Fibroblast of skin of left biceps (primary cell): Measurements from ENCODE around the gene C8G.

Source experiments
- DNase-seq, 2 experiments: peaks; one replicate each; pipeline ENCODE4 v3.0.0-alpha.2; 2013; ENCODE audit warnings: low read depth in 2 of 2

The C8G gene

DNA sequence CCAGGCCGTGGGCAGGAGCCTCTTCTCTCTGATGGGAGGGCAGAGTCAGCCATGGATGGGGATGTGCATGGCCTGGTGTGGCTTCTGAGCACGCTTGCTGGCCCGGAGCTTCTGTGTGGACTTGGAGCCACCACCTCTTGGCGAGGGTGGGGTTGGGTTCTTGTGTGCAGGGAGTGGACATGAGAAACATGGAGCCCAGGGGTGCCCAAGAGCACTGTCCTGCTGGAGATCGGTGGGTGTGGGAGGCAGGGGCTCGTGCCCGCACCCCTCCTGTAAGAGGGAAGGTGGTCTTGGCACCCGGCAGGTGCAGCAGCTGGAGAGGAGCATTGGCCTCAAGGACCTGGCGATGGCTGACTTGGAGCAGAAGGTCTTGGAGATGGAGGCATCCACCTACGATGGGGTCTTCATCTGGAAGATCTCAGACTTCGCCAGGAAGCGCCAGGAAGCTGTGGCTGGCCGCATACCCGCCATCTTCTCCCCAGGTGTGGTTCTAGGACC, 24.3 kb upstream of the C8G start:
- DNase-seq, result no peak

DNA sequence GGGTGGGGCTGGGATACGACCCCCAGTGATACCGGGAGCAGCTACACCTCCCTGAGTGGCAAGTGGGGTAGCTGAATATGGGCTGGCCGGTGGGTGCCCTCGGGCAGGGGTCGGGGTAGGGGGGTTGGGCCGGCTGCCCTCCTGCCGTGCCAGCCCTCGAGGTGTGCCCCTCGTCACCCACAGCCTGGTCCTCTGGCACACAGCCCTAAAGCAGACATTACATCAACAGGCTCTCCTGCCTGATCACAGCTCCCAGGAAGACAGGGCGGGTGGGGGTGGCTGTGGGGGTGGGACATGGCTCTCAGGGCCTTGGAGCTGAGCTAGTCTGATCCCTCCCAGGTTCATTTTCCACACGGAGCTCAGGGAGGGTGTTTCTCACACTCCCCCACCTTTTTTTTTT, 23.7 kb upstream of the C8G start:
- DNase-seq, result no peak

DNA sequence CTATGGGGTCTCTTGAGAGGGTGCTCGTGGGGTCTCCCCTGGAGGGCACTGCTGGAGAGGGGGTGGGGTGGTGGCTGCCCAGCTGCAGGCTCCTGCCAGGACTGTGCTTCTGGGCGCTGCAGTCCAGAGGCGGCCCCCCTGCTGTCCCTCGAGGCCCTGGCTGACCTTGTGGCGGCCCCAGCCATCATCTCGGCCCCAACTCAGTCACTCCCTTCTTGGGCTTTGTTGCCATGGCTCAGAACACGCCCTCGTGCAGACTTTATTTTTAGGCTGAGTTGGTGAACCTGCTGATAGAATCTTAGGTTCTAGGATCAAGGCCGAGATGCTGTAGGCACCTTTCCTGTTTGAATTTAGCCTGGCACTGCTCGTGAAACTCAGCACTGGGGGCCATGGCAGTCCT, 23.3 kb upstream of the C8G start:
- no peak for DNase-seq

DNA sequence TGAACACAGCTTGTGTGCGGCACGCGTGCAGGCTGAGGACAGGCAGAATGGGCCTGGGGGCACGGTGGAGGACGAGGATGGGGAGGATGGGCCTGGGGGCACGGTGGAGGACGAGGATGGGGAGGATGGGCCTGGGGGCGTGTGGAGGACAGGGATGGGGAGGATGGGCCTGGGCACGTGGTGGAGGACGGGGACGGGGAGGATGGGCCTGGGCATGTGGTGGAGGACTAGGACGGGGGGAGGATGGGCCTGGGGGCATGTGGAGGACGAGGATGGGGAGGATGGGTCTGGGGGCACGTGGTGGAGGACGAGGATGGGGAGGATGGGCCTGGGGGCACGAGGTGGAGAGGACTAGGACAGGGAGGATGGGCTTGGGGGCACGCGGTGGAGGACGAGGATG, 22.5 kb upstream of the C8G start:
- DNase-seq, result no peak

DNA sequence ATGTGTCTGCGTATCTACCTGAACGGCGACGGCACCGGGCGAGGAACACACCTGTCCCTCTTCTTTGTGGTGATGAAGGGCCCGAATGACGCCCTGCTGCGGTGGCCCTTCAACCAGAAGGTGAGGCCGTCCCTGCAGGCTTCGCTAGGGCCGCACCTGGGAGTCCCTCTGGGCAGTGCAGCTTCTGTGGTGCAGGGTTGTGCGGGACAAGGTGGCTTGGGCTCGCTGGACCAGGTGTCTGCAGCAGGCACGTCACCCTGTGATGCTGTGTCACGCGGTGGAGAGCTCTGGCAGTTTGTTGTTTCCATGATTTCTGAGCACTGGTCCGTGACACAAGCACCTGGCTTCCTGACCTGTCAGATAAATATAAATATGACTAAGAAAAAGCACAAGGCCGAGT, 21.2 kb upstream of the C8G start:
- DNase-seq, result no peak

DNA sequence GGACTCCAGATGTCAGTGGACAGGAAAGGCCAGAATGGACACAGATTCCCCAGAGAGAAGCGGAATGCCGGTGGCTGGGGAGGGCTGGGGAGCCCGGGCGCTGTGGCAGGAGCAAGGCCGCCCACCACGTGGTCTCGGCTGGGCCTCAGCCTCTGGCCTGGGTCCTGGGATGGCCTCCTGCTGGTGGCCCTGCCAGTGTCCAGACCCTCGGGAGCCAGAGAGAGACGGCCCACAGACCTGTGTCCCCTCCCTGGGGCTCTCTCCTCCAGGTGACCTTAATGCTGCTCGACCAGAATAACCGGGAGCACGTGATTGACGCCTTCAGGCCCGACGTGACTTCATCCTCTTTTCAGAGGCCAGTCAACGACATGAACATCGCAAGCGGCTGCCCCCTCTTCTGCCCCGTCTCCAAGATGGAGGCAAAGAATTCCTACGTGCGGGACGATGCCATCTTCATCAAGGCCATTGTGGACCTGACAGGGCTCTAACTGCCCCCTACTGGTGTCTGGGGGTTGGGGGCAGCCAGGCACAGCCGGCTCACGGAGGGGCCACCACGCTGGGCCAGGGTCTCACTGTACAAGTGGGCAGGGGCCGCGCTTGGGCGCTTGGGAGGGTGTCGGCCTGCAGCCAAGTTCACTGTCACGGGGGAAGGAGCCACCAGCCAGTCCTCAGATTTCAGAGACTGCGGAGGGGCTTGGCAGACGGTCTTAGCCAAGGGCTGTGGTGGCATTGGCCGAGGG, 19.5 kb upstream of the C8G start:
- no peak for DNase-seq

DNA sequence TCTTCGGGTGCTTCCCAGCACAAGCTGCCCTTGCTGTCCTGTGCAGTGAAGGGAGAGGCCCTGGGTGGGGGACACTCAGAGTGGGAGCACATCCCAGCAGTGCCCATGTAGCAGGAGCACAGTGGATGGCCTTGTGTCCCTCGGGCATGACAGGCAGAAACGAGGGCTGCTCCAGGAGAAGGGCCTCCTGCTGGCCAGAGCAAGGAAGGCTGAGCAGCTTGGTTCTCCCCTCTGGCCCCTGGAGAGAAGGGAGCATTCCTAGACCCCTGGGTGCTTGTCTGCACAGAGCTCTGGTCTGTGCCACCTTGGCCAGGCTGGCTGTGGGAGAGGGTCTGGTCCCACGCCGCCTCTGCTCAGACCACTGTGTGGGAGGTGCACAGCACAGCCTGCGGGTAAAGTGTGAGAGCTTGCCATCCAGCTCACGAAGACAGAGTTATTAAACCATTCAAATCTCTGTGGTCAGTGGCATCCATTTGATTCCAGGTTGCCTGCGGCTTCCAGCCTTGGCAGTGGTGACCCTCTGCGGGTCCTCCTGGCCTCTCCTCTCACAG, 18.8 kb upstream of the C8G start:
- DNase-seq, result no peak

DNA sequence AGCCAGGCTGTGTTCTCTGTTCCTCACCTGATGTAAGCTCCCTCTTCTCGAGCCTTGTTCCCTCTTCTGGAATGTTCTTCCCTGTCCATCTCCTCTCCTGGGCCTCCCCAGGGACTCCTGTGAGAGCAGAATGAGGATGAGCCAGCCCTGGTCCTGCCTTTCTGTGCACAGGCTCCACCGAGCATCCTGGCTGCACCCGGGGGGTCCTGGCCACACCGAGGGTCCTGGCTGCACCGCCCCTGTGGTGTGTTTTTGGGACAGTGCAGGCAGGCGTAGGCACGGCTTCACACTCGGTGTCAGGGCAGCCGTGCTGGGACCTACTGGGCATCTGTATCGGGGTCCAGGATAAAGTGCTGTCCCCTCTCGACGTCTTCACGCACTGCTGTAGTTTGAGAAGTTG, 18.3 kb upstream of the C8G start:
- no peak for DNase-seq

DNA sequence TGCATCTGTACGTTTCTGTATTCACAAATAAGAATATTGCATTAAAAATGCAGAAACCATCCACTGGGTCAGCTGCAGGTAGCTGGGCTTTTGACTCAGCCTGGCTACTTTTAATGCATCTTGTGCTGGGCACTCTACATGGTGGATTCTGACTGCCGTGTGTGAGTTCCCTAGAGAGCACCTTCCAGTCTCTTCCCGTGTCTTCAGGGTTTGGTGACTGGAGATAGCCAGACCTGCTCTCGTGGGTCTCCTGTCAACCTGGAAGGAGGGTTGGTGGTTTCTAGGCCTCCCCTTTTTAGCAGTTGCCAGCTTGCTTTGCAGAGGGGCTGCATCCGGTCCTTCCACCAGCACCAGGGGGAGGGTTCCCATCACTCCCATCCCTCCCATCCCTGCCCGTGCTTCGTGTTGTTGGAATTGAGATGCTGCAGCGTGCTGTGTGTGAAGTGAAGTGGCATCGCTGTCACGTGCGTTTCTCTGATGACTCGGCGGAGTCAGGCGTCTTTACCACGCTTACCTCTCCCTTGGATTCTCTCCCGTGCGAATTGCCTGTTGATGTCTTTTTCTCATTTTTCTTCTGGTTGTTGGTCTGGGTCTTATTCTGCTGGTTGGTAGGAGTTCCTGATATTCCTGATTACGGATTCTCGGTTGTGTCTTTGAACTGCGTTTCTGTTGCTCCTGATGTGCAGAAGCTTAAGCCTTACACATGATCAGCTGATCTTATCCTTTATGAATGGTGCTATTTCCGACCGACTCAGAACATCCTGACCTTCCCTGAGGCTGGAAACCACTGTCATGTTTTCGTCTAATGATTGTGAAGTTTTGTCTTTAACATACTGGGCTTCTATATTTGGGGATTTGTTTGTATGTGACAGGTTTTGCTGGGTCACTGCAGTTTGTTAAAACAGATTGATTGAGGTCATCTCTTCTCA, 17.4 kb upstream of the C8G start:
- no peak for DNase-seq

DNA sequence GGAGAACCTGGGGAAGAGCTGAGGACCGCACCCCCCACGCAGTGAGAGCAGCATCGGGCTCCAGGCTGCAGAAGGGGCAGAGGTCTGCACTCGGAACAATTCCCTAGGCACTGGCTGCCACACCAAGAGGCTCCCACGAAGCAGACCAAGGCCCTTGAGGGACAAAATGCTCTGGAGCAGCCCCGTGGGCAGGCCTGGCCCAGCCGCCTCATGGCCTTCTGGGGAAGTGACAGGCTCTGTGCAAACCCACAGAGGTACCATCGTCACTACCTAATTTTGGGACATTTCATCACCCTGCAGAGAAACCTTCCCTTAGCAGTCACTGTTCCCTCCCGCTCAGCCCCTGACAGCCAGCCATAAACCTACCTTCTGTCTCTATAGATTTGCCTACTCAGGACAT, 16.5 kb upstream of the C8G start:
- DNase-seq, result no peak

DNA sequence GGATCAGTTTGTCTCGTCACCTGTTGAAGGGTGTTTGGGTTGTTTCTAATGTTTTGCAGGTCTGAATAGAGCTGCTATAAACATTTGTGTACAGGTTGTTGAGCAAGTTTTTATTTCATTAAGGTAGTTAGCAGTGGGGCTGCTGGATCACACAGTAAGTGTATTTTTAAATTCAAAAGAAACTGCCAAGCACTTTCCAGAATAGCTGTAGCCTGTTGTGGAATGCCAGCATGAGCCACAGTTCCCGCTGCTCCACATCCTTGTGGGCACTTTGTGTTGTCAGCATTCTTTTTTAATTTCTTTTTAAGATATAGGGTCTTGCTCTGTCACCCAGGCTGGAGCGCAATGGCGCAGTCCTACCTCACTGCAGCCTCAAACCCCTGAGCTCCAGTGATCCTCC, 15.0 kb upstream of the C8G start:
- no peak for DNase-seq

DNA sequence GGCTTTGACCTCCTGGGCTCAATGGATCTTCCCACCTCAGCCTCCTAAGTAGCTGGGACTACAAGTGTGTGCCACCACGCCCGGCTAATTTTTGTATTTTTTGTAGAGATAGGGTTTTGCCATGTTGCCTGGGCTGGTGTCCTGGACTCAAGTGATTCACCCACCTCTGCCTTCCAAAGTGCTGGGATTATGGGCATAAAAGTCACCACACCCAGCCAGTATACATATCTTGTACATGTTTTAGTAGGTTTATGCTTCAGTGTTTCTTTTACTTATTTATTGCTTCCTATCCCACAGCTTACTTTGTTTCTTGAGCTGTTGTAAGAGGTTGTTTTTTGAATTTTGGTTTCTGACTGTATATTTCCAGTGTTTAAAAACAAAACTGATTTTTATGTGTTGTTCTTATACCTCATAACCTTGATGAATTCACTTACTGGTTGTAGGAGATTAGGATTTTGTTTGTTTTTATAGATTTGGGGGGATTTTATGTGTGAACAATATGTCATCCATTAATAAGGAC, 13.4 kb upstream of the C8G start:
- no peak for DNase-seq

DNA sequence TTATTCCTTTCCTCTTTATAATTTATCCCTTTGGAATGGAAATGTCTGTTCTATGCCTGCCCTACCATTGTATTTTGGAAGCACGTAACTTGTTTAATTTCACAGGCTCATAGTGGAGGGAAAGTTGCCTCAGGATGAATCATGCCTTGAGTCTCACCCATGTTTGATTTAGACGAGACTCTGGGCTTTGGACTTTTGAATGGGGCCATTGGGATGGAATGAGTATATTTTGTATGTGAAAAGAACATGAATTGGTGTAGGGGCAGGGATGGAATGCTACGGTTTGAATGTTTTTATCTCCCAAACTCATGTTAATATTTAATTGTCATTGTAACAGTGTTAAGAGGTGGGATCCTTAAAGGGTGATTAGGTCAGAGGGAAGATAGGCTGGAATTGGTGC, 10.8 kb upstream of the C8G start:
- DNase-seq, result no peak

DNA sequence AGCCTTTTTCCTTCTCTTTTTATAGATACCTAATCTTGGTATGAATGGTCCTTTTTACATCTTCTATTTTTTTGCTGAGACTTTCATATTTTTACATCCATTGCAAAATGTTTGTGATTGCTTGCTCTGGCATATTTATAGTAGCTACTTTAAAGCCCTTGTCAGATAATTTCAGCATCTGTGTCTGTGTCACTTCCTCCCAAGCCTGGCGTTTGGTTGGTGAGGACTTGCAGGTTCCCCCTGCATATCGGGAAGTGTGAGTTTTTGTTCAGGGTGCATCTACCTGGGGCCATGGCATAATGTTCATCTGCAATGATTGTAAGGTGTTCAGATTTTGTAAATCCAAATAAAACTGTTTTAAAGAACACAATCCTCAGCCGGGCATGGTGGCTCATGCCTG, 9.4 kb upstream of the C8G start:
- DNase-seq, result no peak

DNA sequence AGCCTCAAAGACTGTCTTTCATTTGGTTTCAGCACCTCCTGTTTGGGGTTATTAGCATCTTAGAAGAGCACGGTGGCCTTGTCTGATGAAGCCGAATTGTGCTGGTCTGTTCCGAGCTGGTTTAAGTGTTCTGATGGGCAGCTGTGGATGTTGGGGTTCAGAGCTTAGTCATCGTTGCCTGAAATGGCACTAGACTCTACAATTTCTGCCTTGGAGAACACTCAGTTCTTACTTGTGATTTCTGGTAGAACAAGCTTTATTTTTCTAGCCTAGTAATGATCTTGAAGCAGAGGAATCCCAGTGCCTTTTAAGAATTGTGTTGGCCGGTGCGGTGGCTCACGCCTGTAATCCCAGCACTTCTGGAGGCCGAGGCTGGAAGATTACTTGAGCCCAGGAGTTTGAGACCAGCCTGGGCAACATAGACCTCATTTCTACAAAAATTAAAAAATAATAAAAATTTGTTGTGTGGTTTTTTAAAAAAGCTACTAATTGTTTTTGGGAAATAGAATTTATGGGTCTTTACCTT, 8.3 kb upstream of the C8G start:
- DNase-seq, result no peak

DNA sequence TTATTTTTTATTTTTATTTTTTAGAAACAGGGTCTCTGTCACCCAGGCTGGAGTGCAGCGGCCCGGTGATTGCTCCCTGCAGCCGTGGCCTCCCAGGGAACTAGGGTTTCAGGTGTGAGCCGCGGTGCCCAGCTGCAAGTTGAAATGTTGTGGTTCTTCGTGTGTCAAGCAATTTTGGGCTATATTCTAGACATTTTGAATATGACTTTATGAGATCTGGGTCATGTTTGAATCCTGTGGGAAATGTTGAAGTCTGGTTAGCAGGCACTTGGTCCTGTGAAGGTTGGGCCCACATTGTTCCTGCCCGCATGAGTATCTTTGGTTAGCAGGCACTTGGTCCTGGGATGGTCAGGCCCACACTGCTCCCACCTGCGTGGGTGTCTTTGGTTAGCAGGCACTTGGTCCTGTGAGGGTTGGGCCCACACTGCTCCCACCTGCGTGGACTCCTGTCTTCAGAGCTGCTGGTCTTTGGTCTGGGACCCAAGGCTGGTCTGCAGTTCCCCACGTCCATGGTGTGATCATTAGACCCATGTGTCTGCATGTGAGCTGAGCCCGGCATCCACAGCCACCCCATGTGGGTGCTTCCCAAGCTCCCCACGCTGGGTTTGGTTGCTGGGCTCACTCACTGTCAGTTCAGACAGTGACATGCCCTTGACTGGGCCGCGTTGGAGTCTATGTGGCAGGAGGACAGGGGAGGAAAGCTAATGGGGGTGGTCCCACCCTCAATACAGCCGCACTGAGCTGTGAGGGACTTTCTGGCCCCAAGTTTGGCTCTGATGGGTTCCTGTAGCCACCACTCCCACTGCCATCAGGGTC, 7.6 kb upstream of the C8G start:
- no peak for DNase-seq

DNA sequence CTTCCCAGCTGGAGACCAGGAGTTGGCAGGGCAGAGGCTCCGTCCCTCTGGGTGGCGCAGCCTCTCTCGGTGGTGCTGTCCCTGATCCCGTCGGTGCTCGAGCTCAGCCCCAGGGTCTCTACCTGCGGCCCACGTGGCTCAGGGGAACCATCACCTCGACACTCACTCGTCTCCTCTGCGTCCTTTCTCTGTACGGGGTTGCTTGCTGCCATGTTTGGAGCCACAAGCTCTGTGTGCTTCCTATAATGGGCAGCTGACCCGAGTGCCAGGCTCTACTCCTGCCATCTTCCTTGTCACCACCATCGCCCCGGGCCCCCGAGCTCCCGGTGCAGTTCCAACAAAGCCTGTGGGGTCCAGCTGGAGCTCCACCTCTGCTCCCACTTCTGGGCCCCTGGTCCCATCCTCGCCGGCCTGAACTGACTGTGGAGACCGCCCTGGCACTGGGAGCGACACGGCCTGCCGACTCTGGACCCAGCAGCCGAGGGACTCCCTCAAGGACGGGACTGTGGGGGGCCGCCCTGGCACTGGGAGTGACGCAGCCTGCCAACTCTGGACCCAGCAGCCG, 5.5 kb upstream of the C8G start:
- no peak for DNase-seq

DNA sequence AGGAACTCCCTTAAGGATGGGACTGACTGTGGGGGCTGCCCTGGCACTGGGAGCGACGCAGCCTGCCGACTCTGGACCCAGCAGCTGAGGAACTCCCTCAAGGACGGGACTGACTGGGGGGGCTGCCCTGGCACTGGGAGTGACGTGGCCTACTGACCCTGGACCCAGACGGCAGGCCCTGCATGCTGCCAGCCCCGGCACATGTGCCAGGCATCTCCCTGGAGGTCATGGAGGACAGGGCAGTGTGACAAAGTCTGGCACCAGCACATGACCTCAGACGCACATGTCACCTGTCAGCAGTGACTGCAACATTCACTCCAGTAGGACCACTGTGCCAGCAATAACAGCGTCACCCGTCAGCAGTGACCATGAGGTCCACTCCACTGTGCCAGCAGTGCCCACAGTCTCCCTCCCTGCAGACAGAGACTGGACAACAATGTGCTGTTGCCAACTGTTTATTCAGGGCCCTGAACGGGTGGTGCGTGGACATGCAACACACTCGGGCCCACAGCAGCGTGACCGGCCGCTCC, 5.0 kb upstream of the C8G start:
- DNase-seq, result no peak

DNA sequence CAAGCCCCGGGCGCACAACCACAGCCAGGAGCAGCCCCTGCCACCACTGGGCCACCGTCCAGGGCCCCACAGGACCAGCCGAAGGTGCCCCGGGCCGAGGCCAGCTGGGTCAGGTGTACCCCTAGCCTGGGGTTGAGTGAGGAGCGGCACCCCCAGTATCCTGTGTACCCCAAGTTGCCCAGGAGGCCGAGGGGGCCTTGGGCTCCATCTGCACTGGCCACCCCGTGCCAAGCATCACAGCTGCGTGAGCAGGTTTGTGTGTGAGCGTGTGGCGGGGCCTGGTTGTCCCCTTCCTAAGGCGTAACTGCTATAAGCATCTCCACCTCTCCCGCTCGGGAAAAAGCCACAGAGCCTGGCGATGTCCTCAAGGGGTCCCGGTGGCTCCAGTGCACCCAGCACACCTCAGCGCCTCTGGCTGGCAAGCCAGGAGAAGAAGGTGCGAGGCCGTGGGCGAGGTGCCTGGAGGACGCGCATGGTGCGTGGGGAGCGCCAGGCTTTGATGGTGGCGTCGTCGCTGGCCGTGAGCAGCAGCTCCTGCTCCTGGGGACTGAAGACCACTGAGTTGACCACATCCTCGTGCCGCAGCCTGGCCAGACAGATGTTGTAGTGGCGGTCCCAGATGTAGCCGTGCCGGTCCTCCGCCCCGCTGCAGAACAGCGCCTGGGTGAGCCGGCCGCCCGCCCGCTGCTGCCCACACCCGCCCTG, 4.4 kb upstream of the C8G start:
- DNase-seq, result no peak
